GM21619 (cell line): ENCODE data around the gene HMX3.
"Not testable (repeated sequence)": the region's sequence is repeated elsewhere in the genome, so short reads cannot be mapped to it uniquely, and the experiment has no call there.

ENCODE experiments used
- ATAC-seq: cut with Tn5 transposase; IDR thresholded peaks from one replicate; pipeline ENCODE4 v1.9.1; 2021; ENCODE audit not compliant: unreplicated experiment

The HMX3 gene

DNA sequence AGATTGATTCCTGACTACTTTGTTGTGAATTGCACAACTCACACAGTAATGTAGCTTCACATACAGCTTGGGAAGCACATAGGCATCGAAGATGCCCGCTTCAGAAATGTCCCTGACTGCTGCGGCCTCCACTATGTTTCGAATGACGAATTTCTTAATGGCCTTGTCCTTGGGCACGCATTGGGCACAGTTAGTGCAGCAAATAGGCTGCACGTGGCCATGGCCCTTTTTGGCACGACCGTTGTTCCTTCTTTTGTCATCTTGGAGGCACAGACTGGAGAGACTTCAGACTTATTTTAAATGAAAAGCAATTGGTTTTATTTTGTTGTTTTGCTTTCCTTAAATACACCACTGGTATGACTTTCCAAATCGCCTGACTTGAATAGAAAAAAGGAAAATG, 35.8 kb downstream of the HMX3 start:
- not testable (repeated sequence) for ATAC-seq

DNA sequence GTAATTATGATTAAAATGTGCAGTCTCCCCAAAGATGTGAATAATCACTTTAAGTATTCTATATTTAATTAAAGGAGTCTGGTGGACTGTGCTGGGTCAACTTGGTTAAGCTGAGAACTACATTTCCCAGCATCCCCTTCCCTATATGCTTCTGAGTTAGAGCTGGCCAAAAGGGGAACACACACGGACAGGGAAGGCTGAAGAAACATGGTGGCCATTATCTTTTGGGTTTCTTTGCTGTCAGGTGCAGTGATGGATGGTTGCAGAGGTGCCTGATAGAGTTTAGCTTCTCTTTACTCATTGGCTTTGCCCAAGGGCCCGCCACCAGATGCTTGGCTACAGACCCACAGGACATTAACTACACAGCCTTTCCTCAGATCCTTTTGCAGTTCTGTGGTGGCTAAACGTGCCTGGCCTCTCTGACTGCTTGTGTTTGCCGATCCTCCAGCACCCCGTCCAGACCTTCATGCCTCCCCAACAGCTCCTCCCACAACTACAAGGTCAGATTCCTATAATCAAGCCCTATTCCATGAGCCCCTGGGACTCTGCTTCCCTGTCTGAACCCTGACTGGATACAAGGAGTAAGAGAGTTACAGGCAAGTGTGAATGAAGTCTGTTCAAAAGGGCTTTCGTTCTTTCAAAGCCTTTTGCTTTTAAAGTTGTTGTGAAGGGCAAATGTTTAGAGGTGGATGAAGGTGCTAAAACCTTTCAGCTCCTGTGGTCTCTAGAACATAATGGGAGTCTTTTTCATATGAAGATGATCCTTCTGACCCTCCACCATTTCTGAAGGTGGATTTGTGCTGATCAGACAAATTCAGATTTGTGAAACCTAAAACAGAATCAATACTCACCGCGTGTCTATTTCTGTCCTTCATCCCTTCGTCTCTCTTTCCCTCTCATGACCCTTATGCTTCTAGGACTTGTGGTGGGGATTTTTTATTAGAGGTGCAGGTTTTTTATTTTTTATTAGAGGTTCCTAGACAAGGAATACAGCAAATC, 39.9 kb downstream of the HMX3 start:
- ATAC-seq = no peak

DNA sequence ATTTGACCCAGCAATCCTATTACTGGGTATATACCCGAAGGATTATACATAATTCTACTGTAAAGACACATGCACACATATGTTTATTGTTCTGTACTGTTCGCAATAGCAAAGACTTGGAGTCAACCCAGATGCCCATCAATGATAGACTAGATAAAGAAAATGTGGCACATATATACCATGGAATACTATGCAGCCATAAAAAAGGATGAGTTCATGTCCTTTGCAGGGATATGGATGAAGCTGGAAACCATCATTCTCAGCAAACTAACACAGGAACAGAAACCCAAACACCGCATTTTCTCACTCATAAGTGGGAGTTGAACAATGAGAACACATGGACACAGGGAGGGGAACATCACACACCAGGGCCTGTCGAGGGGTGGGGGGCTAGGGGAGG, 42.6 kb downstream of the HMX3 start:
- ATAC-seq = not testable (repeated sequence)

DNA sequence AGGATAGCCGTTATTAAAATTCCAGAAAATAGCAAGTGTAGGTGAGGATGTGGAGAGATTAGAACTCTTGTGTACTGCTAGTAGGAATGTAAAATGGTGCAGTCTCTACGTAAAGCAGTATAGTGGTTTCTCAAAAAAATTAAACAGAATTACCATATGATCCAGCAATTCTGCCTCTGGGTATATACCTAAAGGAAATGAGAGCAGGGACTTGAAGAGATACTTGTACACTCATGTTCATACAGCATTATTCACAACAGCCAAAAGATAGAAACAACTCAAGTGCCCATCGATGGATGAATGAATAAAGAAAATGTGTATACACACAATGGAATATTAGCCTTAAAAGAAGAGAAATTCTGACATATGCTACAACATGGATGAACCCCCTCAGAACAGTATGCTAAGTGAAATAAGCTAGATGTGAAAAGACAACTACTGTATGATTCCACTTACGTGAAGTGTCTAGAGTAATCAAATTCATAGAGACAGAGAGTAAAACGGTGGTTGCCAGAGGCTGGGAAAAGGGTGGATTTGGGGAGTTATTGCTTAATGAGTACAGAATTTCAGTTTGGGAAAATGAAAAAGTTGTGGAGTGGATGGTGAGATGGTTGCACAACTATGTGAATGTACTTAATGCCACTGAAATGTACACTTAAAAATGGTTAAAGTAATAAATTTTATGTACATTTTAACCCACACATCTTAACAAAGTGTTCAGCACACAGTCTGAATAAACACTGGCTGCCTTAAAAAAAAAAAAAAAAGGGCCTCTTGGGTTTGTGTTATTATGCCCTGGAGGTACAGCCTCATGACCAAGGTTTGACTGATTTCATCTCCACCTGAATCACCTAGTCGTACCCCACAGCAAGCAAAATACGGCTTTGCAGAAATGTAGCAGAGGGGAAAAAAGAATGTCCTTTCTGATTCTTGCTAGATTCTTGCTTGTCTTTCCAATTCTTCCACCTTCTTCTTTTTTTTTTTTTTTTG, 44.6 kb downstream of the HMX3 start:
- no peak for ATAC-seq

DNA sequence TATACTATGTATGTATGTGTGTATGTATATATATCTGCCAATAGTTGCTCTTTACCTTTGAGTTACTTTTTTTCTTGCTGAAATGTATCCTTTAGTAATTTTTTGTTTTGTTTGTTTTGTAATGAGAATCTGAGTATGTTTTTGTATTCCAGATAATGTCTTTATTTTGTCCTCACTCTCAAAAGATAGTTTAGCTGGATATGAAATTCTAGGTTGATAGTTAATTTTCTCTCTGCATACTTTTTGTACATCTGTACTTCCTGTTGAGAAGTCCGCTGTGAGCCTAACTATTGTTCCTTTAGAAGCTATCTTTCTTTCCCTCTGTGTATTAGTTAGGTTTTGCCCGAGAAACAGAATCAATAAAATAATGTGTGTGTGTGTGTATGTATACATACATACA, 48.0 kb downstream of the HMX3 start:
- ATAC-seq = no peak

DNA sequence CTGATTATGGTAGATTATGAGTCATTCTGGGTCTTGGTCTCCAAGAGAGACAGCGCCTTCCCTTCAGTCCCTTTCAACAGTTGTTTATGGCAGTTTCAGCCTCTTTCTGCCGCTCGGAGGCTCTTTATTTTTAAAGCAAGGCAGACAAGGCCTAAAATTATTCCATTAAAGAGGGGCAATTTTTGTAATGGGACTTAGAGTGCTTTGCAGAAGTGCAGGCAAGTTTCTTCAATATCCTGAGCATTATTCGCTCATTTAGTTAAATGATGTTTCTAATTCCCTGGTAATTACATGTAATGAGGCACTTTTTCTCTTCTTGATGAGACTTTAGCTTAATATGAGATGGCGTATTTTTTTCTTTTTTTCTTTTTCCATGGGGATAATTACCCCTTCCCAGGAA, 52.0 kb downstream of the HMX3 start:
- no peak for ATAC-seq
